Loucy (cell line): ENCODE results near the gene CORO1C.

Source experiments
- CTCF ChIP-seq: fragments of 200-600 bp; sonication (generic); conservative IDR thresholded peaks from 2 replicates; pipeline ENCODE4 v1.5.1; 2014; ENCODE audit warnings: mild to moderate bottlenecking, antibody characterized with exemption, low read length
- EZH2phosphoT487 ChIP-seq: fragments of 200-600 bp; IDR thresholded peaks from 2 replicates; pipeline ENCODE4 v1.6.1; 2018; ENCODE audit warnings: antibody characterized with exemption, mild to moderate bottlenecking, moderate library complexity, borderline replicate concordance

- TF ChIP-seq CTCF: no peak
- TF ChIP-seq EZH2phosphoT487: no peak
These were observed 29.4 kb downstream of the CORO1C start for GRCh38 chr12:108701779-108702441.
